SK-N-SH (cell line): ENCODE data around the gene PRSS38. TPM values are rescaled to one million over a fixed set of nuclear protein-coding genes. Genes with fewer than 3 reads are reported as not detected.

Experiments
- CTCF ChIA-PET: fragments of 300-600, 350-600 bp; formaldehyde crosslinking; extraction: SDS; loops from one replicate; lab custom pipeline; 2021; lab: Yijun Ruan, JAX
- POLR2A ChIA-PET: fragments of 350-600 bp; sonication (Branson Sonifier 250); formaldehyde crosslinking; extraction: SDS; loops from one replicate; lab custom pipeline; 2020; ENCODE audit warnings: antibody characterized with exemption, inconsistent platforms; lab: Yijun Ruan, JAX
- DNase-seq: peaks from one replicate; pipeline ENCODE4 v3.0.0; 2012
- H2AFZ ChIP-seq: fragments of 200-600 bp; sonication (generic); 2 replicates; pipeline ENCODE4 v1.8.1; 2016; ENCODE audit warnings: antibody characterized with exemption, mild to moderate bottlenecking, low read depth
- H3F3A ChIP-seq: fragments of 200-600 bp; sonication (generic); replicated peaks from 2 replicates; pipeline ENCODE3; 2016; ENCODE audit warnings: antibody characterized with exemption, mild to moderate bottlenecking; ENCODE audit not compliant: insufficient read depth
- H3K27ac ChIP-seq, 2 experiments: fragments of 200-500 bp in 1 of 2; fragments of 200-600 bp in 1 of 2; sonication (Bioruptor generic) in 1 of 2; sonication (generic), shearing (Covaris generic) in 1 of 2; 2 replicates each; pipeline versions ENCODE4 v1.5.1 to v1.6.1; 2014 to 2016; ENCODE audit warnings: low read depth in 2 of 2, inconsistent platforms in 1 of 2, low read length in 1 of 2, mild to moderate bottlenecking in 1 of 2, mixed read lengths in 1 of 2
- H3K27me3 ChIP-seq: fragments of 200-600 bp; sonication (generic), shearing (Covaris generic); 2 replicates; pipeline ENCODE4 v1.6.1; 2016; ENCODE audit warnings: mixed run types; ENCODE audit not compliant: insufficient read depth
- H3K36me3 ChIP-seq, 2 experiments: fragments of 200-500 bp in 1 of 2; fragments of 200-600 bp in 1 of 2; sonication (Bioruptor generic) in 1 of 2; sonication (generic) in 1 of 2; replicated peaks in 1 of 2; 2 replicates each; pipeline versions ENCODE3 to v1.5.1; 2014 to 2016; ENCODE audit warnings: low read length in 1 of 2, mild to moderate bottlenecking in 1 of 2; ENCODE audit not compliant: insufficient read depth in 2 of 2, control insufficient read depth in 1 of 2
- H3K4me1 ChIP-seq, 2 experiments: fragments of 200-500 bp in 1 of 2; fragments of 200-600 bp in 1 of 2; sonication (Bioruptor generic) in 1 of 2; sonication (generic), shearing (Covaris generic) in 1 of 2; 2 replicates each; pipeline versions ENCODE4 v1.5.1 to v1.6.1; 2014 to 2016; ENCODE audit warnings: low read depth in 1 of 2, low read length in 1 of 2, mixed run types in 1 of 2; ENCODE audit not compliant: insufficient read depth in 2 of 2, control insufficient read depth in 1 of 2
- H3K4me2 ChIP-seq: fragments of 200-600 bp; sonication (generic), shearing (Covaris generic); 2 replicates; pipeline ENCODE4 v1.6.1; 2017; ENCODE audit warnings: mixed run types
- H3K4me3 ChIP-seq, 2 experiments: fragments of 200-500 bp in 1 of 2; fragments of 200-600 bp in 1 of 2; sonication (Bioruptor generic) in 1 of 2; sonication (generic), shearing (Covaris generic) in 1 of 2; 2 replicates each; pipeline versions ENCODE4 v1.5.1 to v1.8.1; 2014 to 2016; ENCODE audit warnings: low read depth in 2 of 2, inconsistent platforms in 1 of 2, low read length in 1 of 2, mild to moderate bottlenecking in 1 of 2, mixed read lengths in 1 of 2, moderate library complexity in 1 of 2
- H3K79me2 ChIP-seq: fragments of 200-600 bp; sonication (generic); 2 replicates; pipeline ENCODE4 v1.8.1; 2017; ENCODE audit warnings: mild to moderate bottlenecking; ENCODE audit not compliant: insufficient read depth
- H3K9ac ChIP-seq: fragments of 200-600 bp; sonication (generic); 2 replicates; pipeline ENCODE4 v1.6.1; 2017; ENCODE audit warnings: mixed run types
- H3K9me2 ChIP-seq: fragments of 200-600 bp; sonication (generic); 2 replicates; pipeline ENCODE4 v1.6.1; 2017; ENCODE audit warnings: mixed run types
- H3K9me3 ChIP-seq: fragments of 200-600 bp; sonication (generic); 2 replicates; pipeline ENCODE4 v1.6.1; 2017; ENCODE audit warnings: mixed run types, mild to moderate bottlenecking, moderate library complexity
- H4K20me1 ChIP-seq: fragments of 200-600 bp; sonication (generic); 2 replicates; pipeline ENCODE4 v1.6.1; 2017; ENCODE audit warnings: mild to moderate bottlenecking, mixed run types; ENCODE audit not compliant: insufficient read depth
- ELF1 ChIP-seq: IDR thresholded peaks from 2 replicates; pipeline ENCODE4 v1.4.0; 2012
- EP300 ChIP-seq, 2 experiments: IDR thresholded peaks; 2 replicates each; pipeline versions ENCODE4 v1.4.0 to v1.6.1; 2012; ENCODE audit warnings: borderline replicate concordance in 1 of 2, low read depth in 1 of 2, low read length in 1 of 2
- EZH2phosphoT487 ChIP-seq: fragments of 200-600 bp; sonication (generic); IDR thresholded peaks from 2 replicates; pipeline ENCODE4 v1.6.1; 2017; ENCODE audit warnings: low read depth, mixed run types, mild to moderate bottlenecking, antibody characterized with exemption, moderate library complexity, borderline replicate concordance
- FOSL2 ChIP-seq: IDR thresholded peaks from 2 replicates; pipeline ENCODE4 v1.4.0; 2012; ENCODE audit warnings: low read depth, mild to moderate bottlenecking, moderate library complexity, borderline replicate concordance
- GABPA ChIP-seq: IDR thresholded peaks from 2 replicates; pipeline ENCODE4 v1.4.0; 2012; ENCODE audit warnings: low read depth, mild to moderate bottlenecking
- GATA2 ChIP-seq: sonication (generic); formaldehyde crosslinking; IDR thresholded peaks from 2 replicates; pipeline ENCODE4 v1.5.0; 2020; ENCODE audit warnings: mild to moderate bottlenecking, missing genetic modification reagents
- JUND ChIP-seq: IDR thresholded peaks from 2 replicates; pipeline ENCODE4 v1.4.0; 2012
- MEF2A ChIP-seq: IDR thresholded peaks from 2 replicates; pipeline ENCODE4 v1.4.0; 2012; ENCODE audit warnings: low read depth, borderline replicate concordance
- MXI1 ChIP-seq: IDR thresholded peaks from 2 replicates; pipeline ENCODE4 v1.6.1; 2012; ENCODE audit warnings: mild to moderate bottlenecking, low read depth, low read length, improper control_type of control experiment
- NFIC ChIP-seq: IDR thresholded peaks from 2 replicates; pipeline ENCODE4 v1.4.0; 2012; ENCODE audit warnings: borderline replicate concordance
- POLR2AphosphoS5 ChIP-seq: IDR thresholded peaks from 2 replicates; pipeline ENCODE4 v1.6.1; 2012; ENCODE audit warnings: low read depth, low read length
- RAD21 ChIP-seq: IDR thresholded peaks from 2 replicates; pipeline ENCODE4 v1.6.1; 2012; ENCODE audit warnings: mild to moderate bottlenecking, low read length
- RCOR1 ChIP-seq: fragments of 150-350 bp; IDR thresholded peaks from 2 replicates; pipeline ENCODE4 v1.6.1; 2017; ENCODE audit warnings: antibody characterized with exemption, low read length
- SIN3A ChIP-seq: IDR thresholded peaks from 2 replicates; pipeline ENCODE4 v1.6.1; 2012; ENCODE audit warnings: low read depth, mild to moderate bottlenecking, low read length, moderate library complexity, borderline replicate concordance
- TAF1 ChIP-seq: IDR thresholded peaks from 2 replicates; pipeline ENCODE4 v1.6.1; 2012; ENCODE audit warnings: low read depth, mild to moderate bottlenecking, low read length, moderate library complexity, borderline replicate concordance
- TCF12 ChIP-seq: IDR thresholded peaks from 2 replicates; pipeline ENCODE4 v1.4.0; 2012
- TEAD4 ChIP-seq: IDR thresholded peaks from 2 replicates; pipeline ENCODE4 v1.4.0; 2012; ENCODE audit warnings: mild to moderate bottlenecking, borderline replicate concordance; ENCODE audit not compliant: insufficient read depth
- YY1 ChIP-seq: IDR thresholded peaks from 2 replicates; pipeline ENCODE4 v1.4.0; 2012; ENCODE audit warnings: low read depth, mild to moderate bottlenecking
- WGBS: methylation state at CpG from one replicate; pipeline ENCODE4 v1.1.6; 2017; ENCODE audit warnings: low lambda C conversion rate; 5-methylcytosine and 5-hydroxymethylcytosine counted together
- polyA plus RNA-seq, 3 experiments: library from polyadenylated mRNA; depleted of rRNA; stranded (reverse); fragments of >200 nt; gene quantifications; 2 replicates each; pipeline ENCODE4 v1.2.3, GENCODE V29; 2012
- TF ChIP-seq, protein P1 (sequence below): IDR thresholded peaks from 2 replicates; pipeline ENCODE4 v1.4.0; 2012; ENCODE audit warnings: low read depth, borderline replicate concordance
- TF ChIP-seq, protein P2 (sequence below): fragments of 200-600 bp; sonication (generic); IDR thresholded peaks from 2 replicates; pipeline ENCODE4 v1.6.1; 2017; ENCODE audit warnings: antibody characterized with exemption, mild to moderate bottlenecking, moderate library complexity
- TF ChIP-seq, protein P3 (sequence below): IDR thresholded peaks from 2 replicates; pipeline ENCODE4 v1.4.0; 2012; ENCODE audit warnings: low read depth
- TF ChIP-seq, protein P4 (sequence below): IDR thresholded peaks from 2 replicates; pipeline ENCODE4 v1.4.0; 2012; ENCODE audit warnings: low read depth, borderline replicate concordance

The PRSS38 gene
- polyA plus RNA-seq, 1 of the 3 experiments (the other 2 are of a cell fraction), result not detected

DNA sequence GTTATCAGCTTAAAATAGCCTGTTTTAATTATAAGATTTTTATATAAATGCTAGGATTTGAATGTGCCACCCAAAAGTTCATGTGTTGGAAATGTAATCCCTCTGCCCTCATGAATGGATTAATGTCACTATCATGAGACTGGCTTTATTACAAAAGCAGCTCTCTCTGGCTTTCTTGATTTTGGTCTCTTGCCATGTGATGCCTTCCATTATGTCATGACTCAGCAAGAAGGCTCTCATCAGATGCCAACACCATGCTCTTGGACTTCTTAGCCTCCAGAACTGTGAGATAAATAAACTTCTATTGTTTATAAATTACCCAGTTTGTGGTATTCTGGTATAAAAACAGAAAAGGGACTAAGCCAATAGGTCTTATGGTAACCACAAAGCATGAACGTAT, 6.9 kb upstream of the PRSS38 start:
- no peaks in the 10 kb centered on the region for H3K4me1 ChIP-seq
- H3K4me2 ChIP-seq, result no peak overlapping the region
- CTCF ChIA-PET, result interaction anchor here (1.2 kb wide), 1 partner anchor 46 kb away, joined by 3 read pairs; no protein-coding TSS in a partner anchor
- no peaks in the 10 kb centered on the region for H3K36me3 ChIP-seq
- POLR2A ChIA-PET, result no interaction called here
- H3F3A ChIP-seq, result no peaks in the 10 kb centered on the region
- no peak for DNase-seq
- WGBS, result 19% methylated on average over 1 of the region's 1 CpG
- TF ChIP-seq TEAD4 (no peak), MEF2A (no peak), JUND (no peak; the same call in 1 of the 2 replicates), RAD21 (no peak), SIN3A (no peak), NFIC (no peak), EP300 (IDR thresholded peaks at IDR 0.05; ENCODE audit: borderline replicate concordance in 1 of 2, low read depth in 1 of 2, low read length in 1 of 2) (no peak), EZH2phosphoT487 (no peak), YY1 (no peak), TCF12 (no peak), ELF1 (no peak), GABPA (no peak), MXI1 (no peak), RCOR1 (no peak), GATA2 (CRISPR knock-in tag) (no peak)
- TF ChIP-seq, protein P1, sequence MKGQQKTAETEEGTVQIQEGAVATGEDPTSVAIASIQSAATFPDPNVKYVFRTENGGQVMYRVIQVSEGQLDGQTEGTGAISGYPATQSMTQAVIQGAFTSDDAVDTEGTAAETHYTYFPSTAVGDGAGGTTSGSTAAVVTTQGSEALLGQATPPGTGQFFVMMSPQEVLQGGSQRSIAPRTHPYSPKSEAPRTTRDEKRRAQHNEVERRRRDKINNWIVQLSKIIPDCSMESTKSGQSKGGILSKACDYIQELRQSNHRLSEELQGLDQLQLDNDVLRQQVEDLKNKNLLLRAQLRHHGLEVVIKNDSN, result no peak
- TF ChIP-seq, protein P2, sequence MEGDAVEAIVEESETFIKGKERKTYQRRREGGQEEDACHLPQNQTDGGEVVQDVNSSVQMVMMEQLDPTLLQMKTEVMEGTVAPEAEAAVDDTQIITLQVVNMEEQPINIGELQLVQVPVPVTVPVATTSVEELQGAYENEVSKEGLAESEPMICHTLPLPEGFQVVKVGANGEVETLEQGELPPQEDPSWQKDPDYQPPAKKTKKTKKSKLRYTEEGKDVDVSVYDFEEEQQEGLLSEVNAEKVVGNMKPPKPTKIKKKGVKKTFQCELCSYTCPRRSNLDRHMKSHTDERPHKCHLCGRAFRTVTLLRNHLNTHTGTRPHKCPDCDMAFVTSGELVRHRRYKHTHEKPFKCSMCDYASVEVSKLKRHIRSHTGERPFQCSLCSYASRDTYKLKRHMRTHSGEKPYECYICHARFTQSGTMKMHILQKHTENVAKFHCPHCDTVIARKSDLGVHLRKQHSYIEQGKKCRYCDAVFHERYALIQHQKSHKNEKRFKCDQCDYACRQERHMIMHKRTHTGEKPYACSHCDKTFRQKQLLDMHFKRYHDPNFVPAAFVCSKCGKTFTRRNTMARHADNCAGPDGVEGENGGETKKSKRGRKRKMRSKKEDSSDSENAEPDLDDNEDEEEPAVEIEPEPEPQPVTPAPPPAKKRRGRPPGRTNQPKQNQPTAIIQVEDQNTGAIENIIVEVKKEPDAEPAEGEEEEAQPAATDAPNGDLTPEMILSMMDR, result no peak
- no peaks in the 10 kb centered on the region for H3K9me2 ChIP-seq
- no peaks in the 10 kb centered on the region for H3K79me2 ChIP-seq
- no peak overlapping the region for H3K27ac ChIP-seq
- H4K20me1 ChIP-seq, result no peaks in the 10 kb centered on the region
- H3K4me3 ChIP-seq, result no peak overlapping the region
- H2AFZ ChIP-seq, result no peak overlapping the region
- no peak overlapping the region for H3K9ac ChIP-seq
- H3K9me3 ChIP-seq, result no peaks in the 10 kb centered on the region
- H3K27me3 ChIP-seq, result no peaks in the 10 kb centered on the region

DNA sequence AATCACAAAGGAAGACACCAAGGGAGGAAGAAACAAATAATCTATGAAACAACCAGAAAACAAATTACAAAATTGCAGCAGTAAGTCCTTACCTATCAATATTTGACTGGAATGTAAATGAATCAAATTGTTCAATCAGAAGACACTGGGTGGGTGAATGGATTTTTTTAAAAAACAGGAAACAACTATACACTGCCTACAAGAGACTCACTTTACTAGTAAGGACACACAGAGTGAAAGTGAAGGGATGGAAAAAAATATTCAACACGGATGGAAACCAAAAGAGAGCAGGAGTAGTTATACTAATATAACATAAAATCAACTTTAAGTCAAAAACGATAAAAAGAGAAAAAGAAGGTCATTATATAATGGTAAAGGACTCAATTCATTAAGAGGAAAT, 6.4 kb upstream of the PRSS38 start:
- Histone ChIP-seq H3K27ac (no peak overlapping the region), H4K20me1 (no peaks in the 10 kb centered on the region), H3K36me3 (no peaks in the 10 kb centered on the region), H3K9me2 (no peaks in the 10 kb centered on the region), H2AFZ (no peak overlapping the region), H3K9ac (no peak overlapping the region), H3K79me2 (no peaks in the 10 kb centered on the region), H3K27me3 (no peaks in the 10 kb centered on the region), H3K4me2 (no peak overlapping the region), H3F3A (no peaks in the 10 kb centered on the region), H3K4me1 (no peaks in the 10 kb centered on the region), H3K4me3 (no peak overlapping the region), H3K9me3 (no peaks in the 10 kb centered on the region)
- 8% methylated on average over 2 of the region's 2 CpGs for WGBS
- DNase-seq, result no peak
- POLR2A ChIA-PET, result no interaction called here
- CTCF ChIA-PET, result no interaction called here
- no peak for TF ChIP-seq FOSL2
- no peak for TF ChIP-seq TAF1
- no peak for TF ChIP-seq GATA2 (CRISPR knock-in tag)
- TF ChIP-seq TCF12, result no peak
- TF ChIP-seq, protein P3, sequence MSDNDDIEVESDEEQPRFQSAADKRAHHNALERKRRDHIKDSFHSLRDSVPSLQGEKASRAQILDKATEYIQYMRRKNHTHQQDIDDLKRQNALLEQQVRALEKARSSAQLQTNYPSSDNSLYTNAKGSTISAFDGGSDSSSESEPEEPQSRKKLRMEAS, result no peak
- TF ChIP-seq, protein P2, result no peak
- no peak for TF ChIP-seq TEAD4
- TF ChIP-seq, protein P1, result no peak
- no peak for TF ChIP-seq YY1
- TF ChIP-seq POLR2AphosphoS5, result no peak
- TF ChIP-seq, protein P4, sequence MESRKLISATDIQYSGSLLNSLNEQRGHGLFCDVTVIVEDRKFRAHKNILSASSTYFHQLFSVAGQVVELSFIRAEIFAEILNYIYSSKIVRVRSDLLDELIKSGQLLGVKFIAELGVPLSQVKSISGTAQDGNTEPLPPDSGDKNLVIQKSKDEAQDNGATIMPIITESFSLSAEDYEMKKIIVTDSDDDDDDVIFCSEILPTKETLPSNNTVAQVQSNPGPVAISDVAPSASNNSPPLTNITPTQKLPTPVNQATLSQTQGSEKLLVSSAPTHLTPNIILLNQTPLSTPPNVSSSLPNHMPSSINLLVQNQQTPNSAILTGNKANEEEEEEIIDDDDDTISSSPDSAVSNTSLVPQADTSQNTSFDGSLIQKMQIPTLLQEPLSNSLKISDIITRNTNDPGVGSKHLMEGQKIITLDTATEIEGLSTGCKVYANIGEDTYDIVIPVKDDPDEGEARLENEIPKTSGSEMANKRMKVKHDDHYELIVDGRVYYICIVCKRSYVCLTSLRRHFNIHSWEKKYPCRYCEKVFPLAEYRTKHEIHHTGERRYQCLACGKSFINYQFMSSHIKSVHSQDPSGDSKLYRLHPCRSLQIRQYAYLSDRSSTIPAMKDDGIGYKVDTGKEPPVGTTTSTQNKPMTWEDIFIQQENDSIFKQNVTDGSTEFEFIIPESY, result no peak
